GM21423 (cell line): Measurements from ENCODE around the gene PITPNM3.

ENCODE experiments used
- ATAC-seq: cut with Tn5 transposase; IDR thresholded peaks from one replicate; pipeline ENCODE4 v1.9.1; 2021; ENCODE audit warnings: mild to moderate bottlenecking, moderate library complexity; ENCODE audit not compliant: unreplicated experiment

The PITPNM3 gene

GRCh38 chr17:6528557-6528956, 27.8 kb downstream of the PITPNM3 start:
- ATAC-seq: no peak

DNA sequence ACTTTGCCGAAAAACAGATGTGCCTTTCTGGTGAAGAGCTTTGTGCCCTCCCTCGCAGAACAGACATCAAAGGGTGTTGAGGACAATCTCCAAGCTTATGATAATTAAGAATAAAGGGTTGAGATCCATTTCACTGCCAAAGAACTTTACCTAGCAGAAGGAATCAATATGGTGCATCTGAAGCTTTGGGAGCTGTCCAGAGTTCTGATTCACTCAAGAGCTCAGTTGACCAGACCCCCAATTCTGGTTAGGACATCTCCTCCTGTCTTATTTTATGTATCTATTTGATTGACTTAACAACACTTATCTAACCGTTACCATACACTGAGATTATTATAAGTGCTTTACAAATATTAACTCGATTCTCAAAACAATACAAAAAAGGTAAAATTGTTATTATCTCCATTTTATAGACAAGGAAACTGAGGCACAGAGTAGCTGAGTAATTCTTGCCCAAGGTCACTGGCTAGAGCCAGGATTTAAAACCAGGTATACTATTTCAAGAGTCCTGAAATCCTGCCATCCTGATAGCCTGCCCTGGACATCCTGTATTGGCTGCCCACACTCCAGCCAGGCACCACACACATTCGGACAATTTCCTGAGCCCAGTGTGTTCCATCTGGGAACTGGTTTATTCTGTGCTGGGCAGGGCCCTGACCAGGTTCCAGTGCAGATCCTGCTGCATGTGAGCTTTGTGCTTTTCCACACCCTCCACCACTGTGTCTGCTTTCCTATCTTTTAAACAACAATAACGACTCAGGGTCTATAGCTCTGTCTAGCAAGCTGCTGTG, 29.8 kb downstream of the PITPNM3 start:
- no peak for ATAC-seq

- ATAC-seq: no peak
These were observed 30.6 kb downstream of the PITPNM3 start for GRCh38 chr17:6525731-6526130.

- no peak for ATAC-seq
These were observed 31.2 kb downstream of the PITPNM3 start for GRCh38 chr17:6525141-6525540.

DNA sequence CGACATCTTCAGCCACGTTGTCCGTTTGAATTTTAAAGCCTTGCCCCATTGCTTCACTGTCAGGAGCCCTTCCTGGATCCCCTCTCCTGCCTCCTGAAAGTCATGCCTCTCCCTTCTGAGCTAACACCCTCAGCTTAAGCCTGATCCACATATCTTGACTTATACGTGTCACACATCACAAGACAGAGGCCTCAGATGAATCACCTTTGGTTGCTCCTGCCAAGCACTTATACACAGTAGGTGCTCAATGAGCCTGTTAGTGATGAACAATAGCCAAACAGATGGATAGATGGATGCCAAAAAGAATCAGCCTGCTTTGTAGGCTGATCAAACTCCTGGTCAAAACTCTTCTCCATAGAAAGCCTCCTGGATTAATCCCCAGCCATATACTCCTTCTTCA, 31.8 kb downstream of the PITPNM3 start:
- ATAC-seq: no peak

DNA sequence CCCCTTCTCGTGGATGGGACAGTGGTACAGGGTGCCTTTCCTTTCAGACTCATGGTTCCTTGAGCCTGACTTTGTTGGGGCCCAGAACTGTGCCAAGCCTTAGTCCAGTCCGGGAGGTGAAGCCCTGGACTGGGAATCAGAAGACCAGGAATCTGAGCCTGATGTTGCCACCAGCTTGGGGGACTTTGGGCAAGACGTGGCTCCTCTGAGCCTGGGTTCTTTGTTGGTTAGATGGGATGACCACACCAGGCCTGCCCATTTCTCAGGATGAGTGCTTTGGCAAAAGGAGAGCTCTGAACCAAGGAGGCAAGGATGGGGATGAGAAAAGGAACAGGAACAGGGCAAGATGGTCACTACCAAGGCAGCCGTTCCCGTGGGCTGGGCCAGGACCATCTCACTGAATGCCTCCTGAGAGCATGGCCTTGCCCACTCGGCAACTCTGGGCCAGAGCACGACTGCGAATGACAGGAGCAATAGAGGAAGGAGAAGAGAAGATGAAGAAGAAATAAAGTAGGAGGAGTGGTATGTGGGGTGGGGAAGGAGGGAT, 32.5 kb downstream of the PITPNM3 start:
- ATAC-seq: no peak

GRCh38 chr17:6523330-6523729, 33.0 kb downstream of the PITPNM3 start:
- no peak for ATAC-seq

DNA sequence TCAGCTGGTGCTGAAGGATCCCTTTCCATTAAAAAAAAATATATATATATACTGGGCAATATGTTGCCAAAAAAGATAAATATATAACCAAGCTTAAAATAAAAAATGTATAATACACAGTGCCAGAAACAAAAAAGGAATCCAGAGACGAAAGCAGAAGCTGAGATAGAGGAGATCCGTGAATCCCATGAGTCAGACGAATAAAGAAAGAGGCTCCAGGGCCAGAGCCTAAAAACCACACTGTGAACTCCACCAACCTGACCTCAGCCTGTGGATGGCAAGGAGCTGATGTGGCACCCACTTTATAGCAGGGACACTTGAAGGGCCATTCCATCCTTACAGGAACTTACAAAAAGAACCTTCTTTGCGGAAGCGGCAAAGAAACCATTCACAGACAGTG, 34.8 kb downstream of the PITPNM3 start:
- ATAC-seq: no peak

GRCh38 chr17:6517062-6517461, 39.3 kb downstream of the PITPNM3 start:
- ATAC-seq: no peak

DNA sequence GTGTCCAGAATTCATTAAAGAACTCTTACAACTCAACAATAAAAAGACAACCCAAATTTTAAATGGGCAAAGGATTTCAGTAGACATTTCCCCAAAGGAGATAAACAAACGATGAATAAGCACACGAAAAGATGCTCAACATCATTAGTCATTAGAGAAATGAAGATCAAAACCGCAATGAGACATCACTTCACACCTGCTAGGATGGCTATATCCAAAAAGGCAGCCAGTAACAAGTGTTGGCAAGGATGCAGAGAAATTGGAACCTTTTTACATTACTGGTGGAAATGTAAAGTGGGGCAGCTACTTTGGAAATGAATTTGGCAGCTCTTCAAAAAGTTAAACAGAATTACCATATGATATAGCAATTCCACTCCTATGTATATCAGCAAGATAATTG, 42.0 kb downstream of the PITPNM3 start:
- no peak for ATAC-seq

GRCh38 chr17:6512552-6512951, 43.8 kb downstream of the PITPNM3 start:
- no peak for ATAC-seq

- no peak for ATAC-seq
These were observed 45.9 kb downstream of the PITPNM3 start for GRCh38 chr17:6510321-6510977.

DNA sequence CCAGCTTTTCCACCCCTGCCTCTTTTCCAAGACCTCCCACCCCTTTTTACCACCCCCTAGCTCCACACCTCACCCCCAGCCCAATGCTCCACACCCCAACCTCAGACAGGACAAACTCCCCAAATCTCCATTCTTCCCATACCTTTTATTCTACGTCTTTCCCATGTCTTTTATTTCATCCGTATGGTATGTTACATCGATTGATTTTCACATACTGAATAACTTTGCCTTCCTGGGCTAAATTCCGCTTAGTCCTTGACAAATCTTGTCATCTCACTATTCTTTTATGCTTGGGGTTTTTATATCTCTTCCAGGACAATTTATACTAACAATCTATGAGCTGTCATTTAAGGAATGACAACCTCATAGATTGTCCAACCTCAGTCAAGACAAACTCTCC, 46.4 kb downstream of the PITPNM3 start:
- ATAC-seq: no peak

DNA sequence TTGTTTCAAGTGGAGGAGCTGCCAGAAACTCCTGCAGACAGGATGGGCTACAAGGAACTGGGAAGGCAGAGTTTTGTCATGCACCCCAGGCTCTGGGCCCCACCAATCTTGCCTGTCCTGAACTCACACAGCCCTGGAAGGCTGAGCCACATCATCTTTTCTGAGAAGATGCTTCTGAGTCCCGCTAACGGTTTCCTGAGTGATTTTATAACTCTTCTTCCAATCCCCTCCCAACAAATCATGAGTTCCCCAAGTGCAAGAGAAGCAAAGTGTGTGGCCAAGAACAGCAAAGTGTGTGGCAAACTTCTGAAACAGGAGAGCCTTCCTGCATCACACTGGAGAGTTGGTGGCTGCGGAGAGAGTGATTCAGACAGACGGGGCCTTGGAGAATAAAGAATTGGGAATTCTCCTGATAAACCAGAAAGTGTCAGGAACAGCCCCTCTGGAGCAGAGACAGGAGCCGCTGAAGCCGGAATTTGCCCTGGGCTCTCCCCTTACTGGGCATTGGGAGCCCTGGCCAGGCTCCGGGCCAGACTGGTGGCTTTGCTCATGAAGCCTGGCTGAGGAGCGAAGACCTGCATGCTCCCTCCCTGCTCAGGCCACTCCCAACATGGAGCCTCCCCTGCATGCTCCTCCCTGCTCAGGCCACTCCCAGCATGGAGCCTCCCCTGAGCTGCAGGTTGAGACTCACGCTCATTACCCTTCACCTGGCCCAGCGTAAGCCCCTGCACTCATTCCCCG, 47.2 kb downstream of the PITPNM3 start:
- no peak for ATAC-seq

DNA sequence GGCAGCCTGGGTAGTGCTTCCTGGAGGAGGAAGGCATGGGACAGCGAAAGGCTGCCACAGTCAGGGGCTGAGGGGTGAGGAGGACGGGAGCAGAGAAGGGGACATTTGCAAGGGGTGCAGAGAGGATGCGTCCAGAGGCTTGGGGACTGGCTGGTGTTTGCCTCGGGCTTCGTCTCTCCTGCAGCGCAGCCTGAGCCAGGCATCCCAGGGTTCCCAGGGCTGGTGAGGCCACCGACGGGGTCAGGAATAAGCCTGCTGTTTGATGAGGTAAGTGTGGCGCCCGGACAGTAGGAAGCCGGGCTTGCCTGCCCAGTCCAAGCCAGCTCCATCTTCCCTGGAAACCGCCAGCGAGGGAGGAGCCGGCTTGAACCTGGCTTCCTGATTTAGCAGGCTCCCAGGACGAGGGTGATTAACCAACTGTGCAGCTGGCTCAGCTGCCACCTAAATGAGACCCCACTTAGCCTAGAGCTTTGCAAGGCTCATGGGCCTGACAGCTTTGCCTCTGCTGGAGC, 47.8 kb downstream of the PITPNM3 start:
- ATAC-seq: no peak

GRCh38 chr17:6508016-6508415, 48.3 kb downstream of the PITPNM3 start:
- ATAC-seq: no peak

GRCh38 chr17:6507535-6507934, 48.8 kb downstream of the PITPNM3 start:
- no peak for ATAC-seq

DNA sequence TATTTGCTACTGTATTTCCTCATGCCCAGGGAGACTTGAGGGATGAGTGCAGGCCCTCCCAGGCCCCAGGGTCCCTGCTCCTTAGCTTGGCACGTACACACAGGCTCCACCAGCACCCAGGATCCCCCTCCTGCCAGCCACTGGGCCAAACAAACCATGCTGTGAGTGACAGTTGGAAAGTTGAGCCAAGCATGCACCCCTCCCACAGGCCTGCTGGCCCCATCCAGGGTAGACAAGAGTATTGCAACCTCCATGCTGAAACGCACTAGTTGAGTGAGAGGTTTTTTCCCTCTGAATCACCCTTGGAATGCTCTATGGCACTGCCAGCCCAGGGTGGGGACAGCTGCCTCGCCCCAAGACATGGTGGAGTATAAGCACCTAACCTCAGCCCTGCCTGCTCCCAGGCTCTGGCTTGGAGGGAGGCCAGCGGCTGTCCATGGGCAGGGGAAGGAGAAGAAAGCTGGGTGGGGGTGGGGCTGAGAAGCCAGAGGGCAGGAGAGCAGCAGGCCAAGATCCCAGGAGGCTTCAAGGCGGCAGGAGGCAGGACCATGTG, 49.6 kb downstream of the PITPNM3 start:
- ATAC-seq: no peak

DNA sequence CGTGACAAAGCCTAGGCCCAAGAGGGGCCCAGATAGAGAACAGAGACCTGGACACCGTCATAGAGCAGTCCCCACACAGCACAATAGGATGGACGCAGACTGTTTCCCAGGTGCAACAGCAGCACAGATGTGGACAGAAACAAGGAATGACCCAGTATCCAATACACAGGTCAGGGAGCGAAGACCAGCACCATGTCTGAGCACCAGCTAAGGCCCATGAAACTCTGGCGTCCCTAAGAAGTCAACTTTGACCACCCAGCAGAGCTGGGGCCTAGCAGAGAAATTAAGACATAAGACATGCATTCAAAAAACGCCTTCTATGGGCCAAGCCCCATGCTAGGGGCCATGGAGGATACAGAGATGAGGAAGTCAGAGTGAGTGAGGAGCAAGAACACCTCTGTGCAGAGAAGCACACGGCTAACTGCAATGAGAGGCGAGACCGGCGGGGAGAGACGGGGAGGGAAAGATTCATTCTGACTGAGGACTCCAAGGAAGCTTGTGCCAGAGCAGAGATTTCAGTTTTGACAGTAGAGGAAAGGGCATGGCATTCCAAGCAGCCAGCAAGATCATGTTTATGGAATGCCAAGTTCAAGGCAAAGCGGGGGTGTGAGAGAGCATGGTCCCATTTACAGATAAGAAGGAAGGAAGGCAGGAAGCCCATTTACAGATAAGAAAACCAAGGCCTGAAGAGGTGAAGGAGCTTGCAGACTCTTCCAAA, 50.8 kb downstream of the PITPNM3 start:
- no peak for ATAC-seq

DNA sequence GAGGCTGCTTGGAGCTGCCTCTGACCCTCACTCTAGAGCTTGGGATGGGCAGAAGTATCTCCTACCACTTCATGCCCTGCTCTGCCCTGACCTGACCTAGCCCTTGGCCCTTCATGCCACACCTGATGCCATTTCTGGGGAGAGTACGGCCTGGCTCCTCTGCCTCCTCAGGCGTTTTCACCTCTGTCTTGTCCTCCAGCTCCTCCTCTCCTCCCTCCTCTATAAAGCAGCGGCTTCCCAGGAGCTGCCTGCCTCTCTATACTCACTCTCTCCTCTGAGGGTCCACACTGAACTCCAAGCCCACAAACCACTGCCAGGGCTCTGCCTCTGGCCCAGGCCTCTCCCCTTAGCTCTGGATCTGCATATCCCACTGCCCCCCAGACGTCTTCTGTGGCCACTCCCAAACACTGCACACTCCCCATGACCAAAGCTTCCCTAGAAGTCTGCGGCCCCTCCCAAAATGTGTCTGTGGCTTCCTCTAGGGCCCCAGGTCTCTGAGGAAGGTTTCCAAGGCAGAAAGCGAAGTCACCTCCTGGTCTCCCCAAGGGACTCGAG, 52.6 kb downstream of the PITPNM3 start:
- no peak for ATAC-seq
